Mesenchymal stem cell (in vitro differentiated cells and primary cell): ENCODE measurements around the gene GFI1.

Experiments
- DNase-seq: peaks from one replicate; pipeline ENCODE4 v3.0.0-alpha.2; 2013
- H2AFZ ChIP-seq: one replicate; pipeline ENCODE4 v1.6.1; 2013; ENCODE audit warnings: low read depth, mild to moderate bottlenecking, control low read depth, inconsistent platforms, low read length, moderate library complexity
- H2AK5ac ChIP-seq: 2 replicates; pipeline ENCODE4 v1.6.1; 2013; ENCODE audit warnings: low read length, moderate library complexity, mild to moderate bottlenecking, inconsistent platforms; ENCODE audit not compliant: severe bottlenecking
- H2BK120ac ChIP-seq: one replicate; pipeline ENCODE4 v1.6.1; 2013; ENCODE audit warnings: low read depth, mild to moderate bottlenecking, inconsistent platforms, low read length, moderate library complexity
- H2BK12ac ChIP-seq, 2 experiments: one replicate each; pipeline ENCODE4 v1.6.1; 2013; ENCODE audit warnings: inconsistent platforms in 2 of 2, low read length in 2 of 2, mild to moderate bottlenecking in 2 of 2, moderate library complexity in 2 of 2, control low read depth in 1 of 2
- H2BK15ac ChIP-seq: one replicate; pipeline ENCODE4 v1.6.1; 2013; ENCODE audit warnings: mild to moderate bottlenecking, low read depth, inconsistent platforms; ENCODE audit not compliant: poor library complexity, severe bottlenecking
- H2BK5ac ChIP-seq: 2 replicates; pipeline ENCODE4 v1.6.1; 2013; ENCODE audit warnings: low read depth, mild to moderate bottlenecking, low read length, control low read depth, inconsistent platforms; ENCODE audit not compliant: poor library complexity, severe bottlenecking
- H3K14ac ChIP-seq, 2 experiments: one replicate each; pipeline ENCODE4 v1.6.1; 2013; ENCODE audit warnings: inconsistent platforms in 2 of 2, low read length in 2 of 2, control low read depth in 1 of 2, mild to moderate bottlenecking in 1 of 2, moderate library complexity in 1 of 2
- H3K18ac ChIP-seq, 2 experiments: one replicate each; pipeline ENCODE4 v1.6.1; 2013; ENCODE audit warnings: inconsistent platforms in 2 of 2, low read length in 2 of 2, control low read depth in 1 of 2, low read depth in 1 of 2, mild to moderate bottlenecking in 1 of 2
- H3K23ac ChIP-seq, 2 experiments: one replicate each; pipeline ENCODE4 v1.6.1; 2013; ENCODE audit warnings: inconsistent platforms in 2 of 2, low read length in 2 of 2, mild to moderate bottlenecking in 2 of 2, moderate library complexity in 2 of 2, control low read depth in 1 of 2
- H3K27ac ChIP-seq: 2 replicates; pipeline ENCODE4 v1.5.1; 2013; ENCODE audit warnings: mild to moderate bottlenecking, moderate library complexity, low read length, control low read depth, inconsistent platforms; ENCODE audit not compliant: poor library complexity, severe bottlenecking
- H3K27me3 ChIP-seq, 2 experiments: 2 replicates each; pipeline versions ENCODE4 v1.6.1 to v1.7.0; 2013; ENCODE audit warnings: low read length in 2 of 2, mild to moderate bottlenecking in 2 of 2, moderate library complexity in 2 of 2, control low read depth in 1 of 2, inconsistent platforms in 1 of 2; ENCODE audit not compliant: control insufficient read depth in 1 of 2, insufficient read depth in 1 of 2
- H3K36me3 ChIP-seq, 2 experiments: 2 replicates each; pipeline versions ENCODE4 v1.6.1 to v1.7.0; 2013; ENCODE audit warnings: low read length in 2 of 2, control low read depth in 1 of 2, inconsistent platforms in 1 of 2, low read depth in 1 of 2, mild to moderate bottlenecking in 1 of 2; ENCODE audit not compliant: insufficient read depth in 2 of 2, control insufficient read depth in 1 of 2
- H3K4ac ChIP-seq, 2 experiments: one replicate each; pipeline ENCODE4 v1.6.1; 2013; ENCODE audit warnings: inconsistent platforms in 2 of 2, low read length in 2 of 2, mild to moderate bottlenecking in 2 of 2, moderate library complexity in 2 of 2, control low read depth in 1 of 2, low read depth in 1 of 2
- H3K4me1 ChIP-seq: 2 replicates; pipeline ENCODE4 v1.6.1; 2013; ENCODE audit warnings: low read depth, low read length, control low read depth; ENCODE audit not compliant: control insufficient read depth, insufficient read depth
- H3K4me2 ChIP-seq: 2 replicates; pipeline ENCODE4 v1.6.1; 2013; ENCODE audit warnings: low read length, mild to moderate bottlenecking, inconsistent platforms; ENCODE audit not compliant: poor library complexity, severe bottlenecking
- H3K4me3 ChIP-seq, 2 experiments: 2 replicates each; pipeline versions ENCODE4 v1.5.1 to v1.7.0; 2013; ENCODE audit warnings: low read length in 2 of 2, mild to moderate bottlenecking in 2 of 2, control low read depth in 1 of 2, low read depth in 1 of 2; ENCODE audit not compliant: insufficient read depth in 1 of 2
- H3K79me1 ChIP-seq: replicated peaks from 2 replicates; pipeline ENCODE4 v1.6.1; 2013; ENCODE audit warnings: mild to moderate bottlenecking, control low read depth, low read length, inconsistent platforms; ENCODE audit not compliant: poor library complexity, severe bottlenecking
- H3K9ac ChIP-seq: 2 replicates; pipeline ENCODE4 v1.7.0; 2013; ENCODE audit warnings: mild to moderate bottlenecking, low read length, moderate library complexity
- H3K9me3 ChIP-seq: 2 replicates; pipeline ENCODE4 v1.7.0; 2013; ENCODE audit warnings: mild to moderate bottlenecking, low read length; ENCODE audit not compliant: control insufficient read depth
- H4K8ac ChIP-seq: one replicate; pipeline ENCODE4 v1.6.1; 2013; ENCODE audit warnings: inconsistent platforms, mild to moderate bottlenecking, low read length, moderate library complexity
- H4K91ac ChIP-seq: one replicate; pipeline ENCODE4 v1.6.1; 2013; ENCODE audit warnings: mild to moderate bottlenecking, low read length, inconsistent platforms
- WGBS: methylation state at CpG from one replicate; pipeline ENCODE4 v1.1.7; 2013; ENCODE audit warnings: mixed read lengths; 5-methylcytosine and 5-hydroxymethylcytosine counted together

The GFI1 gene

GRCh38 chr1:92488416-92488815, 1.7 kb upstream of the GFI1 start:
- Histone ChIP-seq H2BK5ac (no peak overlapping the region), H3K23ac (no peak overlapping the region), H3K4me3 (no peak overlapping the region), H3K18ac (no peak overlapping the region), H2BK15ac (no peak overlapping the region), H3K14ac (no peak overlapping the region), H3K9ac (no peak overlapping the region), H3K27me3 (peaks cover 48 to 58% of the 10 kb centered on the region in 2 experiments), H2AK5ac (no peak overlapping the region), H3K4me1 (peaks cover 34% of the 10 kb centered on the region), H3K4ac (no peak overlapping the region), H2AFZ (no peak overlapping the region), H4K8ac (no peak overlapping the region), H3K9me3 (no peaks in the 10 kb centered on the region), H2BK12ac (no peak overlapping the region), H3K27ac (no peak overlapping the region), H3K4me2 (no peak overlapping the region), H3K36me3 (no peaks in the 10 kb centered on the region), H3K79me1 (no peaks in the 10 kb centered on the region), H4K91ac (no peak overlapping the region), H2BK120ac (no peak overlapping the region)
- WGBS, result 69% methylated on average over 1 of the region's 3 CpGs
- DNase-seq, result no peak

- Histone ChIP-seq H3K27ac (no peak overlapping the region), H3K14ac (no peak overlapping the region), H2BK15ac (no peak overlapping the region), H2AK5ac (no peak overlapping the region), H4K91ac (no peak overlapping the region), H4K8ac (no peak overlapping the region), H2BK12ac (no peak overlapping the region), H3K36me3 (no peaks in the 10 kb centered on the region), H3K79me1 (no peaks in the 10 kb centered on the region), H2BK5ac (no peak overlapping the region), H3K27me3 (peaks cover 61 to 71% of the 10 kb centered on the region in 2 experiments), H3K4ac (no peak overlapping the region), H3K4me1 (peaks cover 46% of the 10 kb centered on the region), H3K4me2 (peak overlapping the region; percentile 91), H3K23ac (no peak overlapping the region), H3K9ac (no peak overlapping the region), H3K4me3 (peak overlapping the region in 1 of 2 experiments; percentile 65), H2AFZ (no peak overlapping the region), H3K9me3 (no peaks in the 10 kb centered on the region), H3K18ac (no peak overlapping the region), H2BK120ac (no peak overlapping the region)
- WGBS, result 26% methylated on average over 6 of the region's 7 CpGs
- DNase-seq, result no peak
Observed at GRCh38 chr1:92487078-92487605, 417 bp upstream of the GFI1 start.

GRCh38 chr1:92485381-92486250, 1.1 kb downstream of the GFI1 start:
- peak overlapping the region in 1 of 2 experiments; percentile 36 for H3K14ac ChIP-seq
- H3K23ac ChIP-seq, result peak overlapping the region in 1 of 2 experiments; percentile 26
- H3K27ac ChIP-seq, result no peak overlapping the region
- H4K8ac ChIP-seq, result no peak overlapping the region
- H3K9ac ChIP-seq, result no peak overlapping the region
- no peak overlapping the region for H2BK15ac ChIP-seq
- peak overlapping the region; percentile 94 for H3K4me2 ChIP-seq
- DNase-seq, result peak; percentile 28
- peaks cover 76 to 86% of the 10 kb centered on the region in 2 experiments for H3K27me3 ChIP-seq
- peak overlapping the region in 1 of 2 experiments; percentile 16 for H3K18ac ChIP-seq
- H2BK120ac ChIP-seq, result no peak overlapping the region
- no peak overlapping the region for H3K4ac ChIP-seq
- no peak overlapping the region for H2AK5ac ChIP-seq
- no peak overlapping the region for H2AFZ ChIP-seq
- no peak overlapping the region for H2BK12ac ChIP-seq
- H3K9me3 ChIP-seq, result no peaks in the 10 kb centered on the region
- no peaks in the 10 kb centered on the region for H3K79me1 ChIP-seq
- no peak overlapping the region for H4K91ac ChIP-seq
- peak overlapping the region; percentile 42 to 70 for H3K4me3 ChIP-seq
- 2% methylated on average over 67 of the region's 82 CpGs for WGBS
- peaks cover 0 to 2% of the 10 kb centered on the region in 2 experiments for H3K36me3 ChIP-seq
- peaks cover 55% of the 10 kb centered on the region for H3K4me1 ChIP-seq
- no peak overlapping the region for H2BK5ac ChIP-seq
